ENCODE data around the gene RGPD8.
A peak's percentile ranks its signal among the peaks of the same experiment; 100 is the strongest.
"Not testable (repeated sequence)": the region's sequence is repeated elsewhere in the genome, so short reads cannot be mapped to it uniquely, and the experiment has no call there.

Gene RGPD8

GRCh38 chr2:112433480-112433879, at the start of gene RGPD8:
RGPD8 (minus strand) TSS chr2:112433645; CDS start chr2:112433453, 192 bp downstream.
- DNase-seq = not testable (repeated sequence)

- no peak for DNase-seq
Observed at GRCh38 chr2:112483042-112483473, 49.6 kb upstream of the RGPD8 start.

- peak; percentile 11 for DNase-seq
Observed at GRCh38 chr2:112482309-112483041, 49.0 kb upstream of the RGPD8 start.

GRCh38 chr2:112481528-112482233, 48.2 kb upstream of the RGPD8 start, which contains the start of gene TTL:
TTL (plus strand) TSS chr2:112482156; CDS start chr2:112482345, 189 bp downstream.
- no peak for DNase-seq

GRCh38 chr2:112481050-112481527, 47.6 kb upstream of the RGPD8 start:
- DNase-seq = no peak

GRCh38 chr2:112480530-112481049, 47.1 kb upstream of the RGPD8 start:
- DNase-seq = no peak

- DNase-seq = no peak
Observed at GRCh38 chr2:112476434-112476833, 43.0 kb upstream of the RGPD8 start.

GRCh38 chr2:112474844-112475486, 41.5 kb upstream of the RGPD8 start:
- DNase-seq = no peak

- DNase-seq = no peak
Observed at GRCh38 chr2:112472547-112473263, 39.3 kb upstream of the RGPD8 start.

GRCh38 chr2:112465382-112465781, 31.9 kb upstream of the RGPD8 start:
- no peak for DNase-seq

GRCh38 chr2:112463256-112463655, 29.8 kb upstream of the RGPD8 start:
- DNase-seq = no peak

GRCh38 chr2:112462178-112462577, 28.7 kb upstream of the RGPD8 start:
- DNase-seq = no peak

- DNase-seq = no peak
Observed at GRCh38 chr2:112459372-112459771, 25.9 kb upstream of the RGPD8 start.

- DNase-seq = no peak
Observed at GRCh38 chr2:112454586-112454985, 21.1 kb upstream of the RGPD8 start.

GRCh38 chr2:112451317-112451716, 17.9 kb upstream of the RGPD8 start:
- no peak for DNase-seq

GRCh38 chr2:112449854-112450253, 16.4 kb upstream of the RGPD8 start:
- DNase-seq = no peak

- DNase-seq = not testable (repeated sequence)
Observed at GRCh38 chr2:112444256-112444655, 10.8 kb upstream of the RGPD8 start.

GRCh38 chr2:112438603-112439261, 5.3 kb upstream of the RGPD8 start:
- not testable (repeated sequence) for DNase-seq

GRCh38 chr2:112437405-112437831, 4.0 kb upstream of the RGPD8 start:
- DNase-seq = not testable (repeated sequence)

- DNase-seq = not testable (repeated sequence)
Observed at GRCh38 chr2:112436993-112437392, 3.5 kb upstream of the RGPD8 start.

- not testable (repeated sequence) for DNase-seq
Observed at GRCh38 chr2:112435716-112436431, 2.4 kb upstream of the RGPD8 start.

All from NCI-H1417 treated with DMSO at 0.1 percent for 48 hours (cell line).